ENCODE results near the gene SLC16A10.

DNA sequence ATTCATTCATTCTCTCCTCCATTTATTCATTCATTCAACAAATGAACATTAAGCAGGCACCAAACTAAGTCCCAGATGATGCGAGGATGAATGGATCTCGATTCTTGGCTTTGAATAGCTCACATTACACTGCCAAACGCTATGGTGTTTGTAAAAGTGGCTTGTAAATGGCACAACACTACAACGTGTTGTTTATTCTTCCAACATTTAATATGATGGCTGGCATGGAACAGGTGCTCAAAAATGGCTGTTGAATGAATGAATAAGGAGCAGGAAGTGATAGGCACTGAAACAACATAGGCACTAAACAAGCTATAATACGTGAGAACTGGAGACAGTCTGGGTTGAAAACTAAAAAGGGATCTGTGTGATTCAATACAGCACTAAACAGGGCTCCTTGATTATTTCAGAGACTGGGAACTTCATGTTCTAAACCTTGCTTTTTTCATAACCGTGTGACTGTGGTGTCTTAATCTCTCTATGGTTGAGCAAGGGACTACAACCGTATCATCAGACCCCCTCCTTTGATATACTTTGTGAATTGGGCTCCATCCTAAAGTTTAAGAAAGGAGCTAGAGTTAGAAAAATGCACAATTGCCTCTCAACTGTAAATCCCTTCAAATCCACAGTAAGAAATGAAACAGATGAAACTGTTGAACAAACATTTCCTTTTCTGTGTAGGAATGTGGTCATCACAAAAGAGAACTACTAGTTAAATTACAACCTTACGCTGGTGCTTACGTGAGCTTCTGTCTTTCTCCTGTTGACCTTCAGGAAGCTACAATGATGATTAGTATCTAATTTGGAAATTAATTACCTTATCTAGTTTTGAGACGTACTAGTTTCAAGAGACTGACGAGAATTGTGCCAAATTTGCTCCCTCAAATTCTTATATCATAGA lies 16.9 kb upstream of the SLC16A10 start:
- TF ChIP-seq, protein P1, sequence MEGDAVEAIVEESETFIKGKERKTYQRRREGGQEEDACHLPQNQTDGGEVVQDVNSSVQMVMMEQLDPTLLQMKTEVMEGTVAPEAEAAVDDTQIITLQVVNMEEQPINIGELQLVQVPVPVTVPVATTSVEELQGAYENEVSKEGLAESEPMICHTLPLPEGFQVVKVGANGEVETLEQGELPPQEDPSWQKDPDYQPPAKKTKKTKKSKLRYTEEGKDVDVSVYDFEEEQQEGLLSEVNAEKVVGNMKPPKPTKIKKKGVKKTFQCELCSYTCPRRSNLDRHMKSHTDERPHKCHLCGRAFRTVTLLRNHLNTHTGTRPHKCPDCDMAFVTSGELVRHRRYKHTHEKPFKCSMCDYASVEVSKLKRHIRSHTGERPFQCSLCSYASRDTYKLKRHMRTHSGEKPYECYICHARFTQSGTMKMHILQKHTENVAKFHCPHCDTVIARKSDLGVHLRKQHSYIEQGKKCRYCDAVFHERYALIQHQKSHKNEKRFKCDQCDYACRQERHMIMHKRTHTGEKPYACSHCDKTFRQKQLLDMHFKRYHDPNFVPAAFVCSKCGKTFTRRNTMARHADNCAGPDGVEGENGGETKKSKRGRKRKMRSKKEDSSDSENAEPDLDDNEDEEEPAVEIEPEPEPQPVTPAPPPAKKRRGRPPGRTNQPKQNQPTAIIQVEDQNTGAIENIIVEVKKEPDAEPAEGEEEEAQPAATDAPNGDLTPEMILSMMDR (IDR thresholded peaks at IDR 0.05; ENCODE audit: low read length) = no peak
- TF ChIP-seq EZH2 (IDR thresholded peaks at IDR 0.05; ENCODE audit: borderline replicate concordance, low read length) = no peak
